WERI-Rb-1 (cell line): Measurements from ENCODE around the gene CUX1.

ENCODE experiments used
- DNase-seq: peaks from one replicate; pipeline ENCODE4 v3.0.0-alpha.2; 2020
- H3K27ac ChIP-seq: fragments of 250-450 bp; sonication (Bioruptor Pico); 2 replicates; pipeline ENCODE4 v1.5.1; 2020; ENCODE audit warnings: mild to moderate bottlenecking, moderate library complexity
- H3K27me3 ChIP-seq: fragments of 250-450 bp; sonication (Bioruptor Pico); 2 replicates; pipeline ENCODE4 v1.5.1; 2021; ENCODE audit warnings: mild to moderate bottlenecking, low read depth, moderate library complexity; ENCODE audit not compliant: insufficient read depth, severe bottlenecking
- H3K36me3 ChIP-seq: fragments of 250-450 bp; sonication (Bioruptor Pico); 2 replicates; pipeline ENCODE4 v1.5.1; 2020; ENCODE audit warnings: mild to moderate bottlenecking, moderate library complexity
- H3K4me3 ChIP-seq: 2 replicates; pipeline ENCODE4 v1.5.1; 2011; ENCODE audit warnings: low read depth, mild to moderate bottlenecking, control low read depth, low read length
- H3K9me3 ChIP-seq: fragments of 250-450 bp; sonication (Bioruptor Pico); 2 replicates; pipeline ENCODE4 v1.5.1; 2021; ENCODE audit warnings: mild to moderate bottlenecking, moderate library complexity; ENCODE audit not compliant: severe bottlenecking
- TF ChIP-seq, protein P1 (sequence below): IDR thresholded peaks from 2 replicates; pipeline ENCODE4 v1.5.1; 2011; ENCODE audit warnings: low read depth, mild to moderate bottlenecking, control low read depth, inconsistent platforms, low read length

The CUX1 gene

DNA sequence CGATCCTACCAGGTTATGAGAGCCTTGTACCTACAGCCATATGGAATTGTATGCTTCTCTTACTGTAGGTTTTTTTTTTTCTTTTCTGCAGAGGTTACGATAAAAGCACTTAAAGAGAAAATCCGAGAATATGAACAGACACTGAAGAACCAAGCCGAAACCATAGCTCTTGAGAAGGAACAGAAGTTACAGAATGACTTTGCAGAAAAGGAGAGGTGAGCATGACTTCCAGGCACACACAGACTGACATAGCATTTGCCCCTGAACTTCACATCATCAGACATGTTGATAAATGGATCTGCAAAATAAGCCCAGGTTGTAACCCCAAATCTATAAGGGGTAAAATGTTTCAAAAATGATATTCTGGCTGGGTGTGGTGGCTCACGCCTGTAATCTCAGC, 286.8 kb downstream of the CUX1 start:
- Histone ChIP-seq H3K27me3 (no peaks in the 10 kb centered on the region), H3K27ac (no peak overlapping the region), H3K36me3 (peaks cover 38% of the 10 kb centered on the region), H3K9me3 (no peaks in the 10 kb centered on the region), H3K4me3 (no peak overlapping the region)
- TF ChIP-seq, protein P1, sequence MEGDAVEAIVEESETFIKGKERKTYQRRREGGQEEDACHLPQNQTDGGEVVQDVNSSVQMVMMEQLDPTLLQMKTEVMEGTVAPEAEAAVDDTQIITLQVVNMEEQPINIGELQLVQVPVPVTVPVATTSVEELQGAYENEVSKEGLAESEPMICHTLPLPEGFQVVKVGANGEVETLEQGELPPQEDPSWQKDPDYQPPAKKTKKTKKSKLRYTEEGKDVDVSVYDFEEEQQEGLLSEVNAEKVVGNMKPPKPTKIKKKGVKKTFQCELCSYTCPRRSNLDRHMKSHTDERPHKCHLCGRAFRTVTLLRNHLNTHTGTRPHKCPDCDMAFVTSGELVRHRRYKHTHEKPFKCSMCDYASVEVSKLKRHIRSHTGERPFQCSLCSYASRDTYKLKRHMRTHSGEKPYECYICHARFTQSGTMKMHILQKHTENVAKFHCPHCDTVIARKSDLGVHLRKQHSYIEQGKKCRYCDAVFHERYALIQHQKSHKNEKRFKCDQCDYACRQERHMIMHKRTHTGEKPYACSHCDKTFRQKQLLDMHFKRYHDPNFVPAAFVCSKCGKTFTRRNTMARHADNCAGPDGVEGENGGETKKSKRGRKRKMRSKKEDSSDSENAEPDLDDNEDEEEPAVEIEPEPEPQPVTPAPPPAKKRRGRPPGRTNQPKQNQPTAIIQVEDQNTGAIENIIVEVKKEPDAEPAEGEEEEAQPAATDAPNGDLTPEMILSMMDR: no peak
- no peak for DNase-seq

DNA sequence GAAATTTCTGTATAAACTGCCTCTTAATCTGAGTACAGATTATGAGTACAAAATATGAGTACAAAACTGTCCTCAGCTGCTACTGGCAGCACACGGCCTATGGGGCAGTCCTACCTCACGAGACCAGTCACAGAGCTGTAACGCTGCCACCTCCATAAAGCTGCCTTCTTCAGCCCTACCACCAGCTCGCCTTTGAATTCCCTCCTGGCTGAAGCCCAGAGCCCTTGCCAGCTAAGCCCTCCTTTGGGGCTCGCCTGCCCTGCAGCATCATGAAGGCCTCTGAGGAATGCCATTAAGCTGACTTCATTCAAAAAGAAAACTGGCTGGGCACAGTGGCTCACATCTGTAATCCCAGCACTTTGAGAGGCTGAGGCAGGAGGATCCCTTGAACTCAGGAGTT, 289.2 kb downstream of the CUX1 start:
- Histone ChIP-seq H3K9me3 (no peaks in the 10 kb centered on the region), H3K4me3 (no peak overlapping the region), H3K27me3 (no peaks in the 10 kb centered on the region), H3K36me3 (peaks cover 44% of the 10 kb centered on the region), H3K27ac (no peak overlapping the region)
- no peak for DNase-seq
- TF ChIP-seq, protein P1: no peak

DNA sequence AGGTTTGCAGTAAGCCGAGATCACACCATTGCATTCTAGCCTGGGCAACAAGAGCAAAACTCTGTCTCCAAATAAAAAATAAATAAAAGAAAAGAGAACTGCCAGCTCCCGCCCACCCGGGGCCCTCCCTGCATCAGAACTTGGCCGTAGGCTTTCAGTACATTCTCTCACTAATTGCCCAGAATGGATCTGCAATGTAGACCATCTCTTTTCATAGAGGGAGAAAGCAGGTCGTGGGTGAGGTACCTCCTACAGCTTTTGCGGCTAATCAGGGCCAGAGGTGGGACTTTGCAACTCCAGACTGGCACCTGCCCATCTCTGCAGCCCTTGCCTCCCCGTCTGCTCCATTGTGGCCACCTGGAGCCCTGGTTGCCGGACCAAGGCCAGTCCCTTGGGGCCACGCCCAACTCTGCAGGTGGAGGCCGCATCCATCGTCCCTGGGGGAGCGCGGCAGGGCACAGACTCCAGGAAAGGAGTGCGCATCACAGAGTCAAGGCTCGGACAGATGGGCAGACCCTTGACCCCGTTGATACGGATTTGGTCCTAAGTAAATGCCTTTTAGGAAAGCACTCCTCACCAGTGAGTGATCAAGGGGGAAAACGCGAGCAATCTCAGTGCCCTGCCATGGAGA, 290.2 kb downstream of the CUX1 start:
- peaks cover 44% of the 10 kb centered on the region for H3K36me3 ChIP-seq
- no peak for DNase-seq
- no peak overlapping the region for H3K4me3 ChIP-seq
- no peak overlapping the region for H3K27ac ChIP-seq
- H3K27me3 ChIP-seq: no peaks in the 10 kb centered on the region
- TF ChIP-seq, protein P1: no peak
- H3K9me3 ChIP-seq: no peaks in the 10 kb centered on the region

DNA sequence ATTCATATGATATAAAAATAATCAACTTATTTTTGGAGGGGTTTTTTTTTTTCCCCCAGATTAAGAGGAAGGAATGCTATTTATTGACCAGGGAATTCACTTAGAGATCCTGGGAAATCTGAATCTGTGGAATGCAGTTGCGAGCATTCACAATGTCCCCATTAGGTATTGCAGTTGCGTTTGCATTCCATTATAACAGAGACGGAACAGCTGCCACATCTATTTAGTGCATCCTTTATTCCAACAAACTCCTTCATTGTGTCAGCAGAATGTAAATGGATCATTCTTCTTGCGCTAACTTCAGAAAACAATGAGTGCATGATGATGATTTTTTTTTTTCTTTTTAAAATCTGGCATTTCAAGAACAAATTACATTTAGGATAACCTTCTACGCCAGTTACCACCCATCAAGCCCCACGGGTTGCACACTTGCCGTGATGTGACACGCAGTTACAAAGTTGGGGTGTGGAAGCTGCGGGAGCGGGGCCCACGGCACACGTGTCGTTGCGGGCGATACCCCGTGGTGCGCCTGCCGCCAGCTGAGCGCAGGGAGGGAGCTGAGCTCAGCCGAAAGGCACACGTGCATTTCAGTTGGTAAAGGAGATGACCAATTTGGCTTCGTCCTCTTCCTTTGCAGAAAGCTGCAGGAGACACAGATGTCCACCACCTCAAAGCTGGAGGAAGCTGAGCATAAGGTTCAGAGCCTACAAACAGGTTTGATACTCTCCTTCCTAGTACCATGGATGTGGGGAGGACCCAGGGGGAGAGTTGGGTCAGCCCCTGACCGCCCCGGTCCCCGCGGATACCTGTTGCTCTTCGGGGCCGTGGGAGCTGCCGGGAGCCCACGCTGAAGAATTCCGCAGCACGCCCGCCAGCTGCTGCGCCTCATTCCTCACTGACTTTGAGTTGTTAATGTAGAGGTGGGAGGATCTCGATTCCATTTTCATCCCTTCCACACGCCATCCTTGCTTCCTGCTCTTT, 293.9 kb downstream of the CUX1 start:
- no peaks in the 10 kb centered on the region for H3K9me3 ChIP-seq
- H3K4me3 ChIP-seq: no peak overlapping the region
- H3K36me3 ChIP-seq: peaks cover 53% of the 10 kb centered on the region
- DNase-seq: no peak
- H3K27me3 ChIP-seq: no peaks in the 10 kb centered on the region
- no peak overlapping the region for H3K27ac ChIP-seq
- TF ChIP-seq, protein P1: no peak

DNA sequence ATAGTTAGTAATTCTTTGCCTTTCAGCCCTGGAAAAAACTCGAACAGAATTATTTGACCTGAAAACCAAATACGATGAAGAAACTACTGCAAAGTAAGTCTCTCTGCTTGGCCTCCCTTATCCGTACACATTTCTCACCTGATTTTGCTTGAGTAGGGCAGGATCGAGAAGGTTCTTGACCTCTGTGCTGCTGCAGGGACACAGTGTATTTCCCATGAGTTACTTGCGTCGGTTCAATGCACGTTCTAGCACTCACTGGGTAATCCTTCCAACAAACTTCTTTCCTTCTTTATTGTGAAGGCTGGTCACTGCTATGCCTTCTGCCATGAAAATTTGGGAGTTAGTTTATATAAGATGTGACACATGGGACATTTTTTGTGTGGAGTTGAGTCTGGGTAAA, 297.8 kb downstream of the CUX1 start:
- DNase-seq: no peak
- H3K36me3 ChIP-seq: peaks cover 47% of the 10 kb centered on the region
- no peaks in the 10 kb centered on the region for H3K27me3 ChIP-seq
- TF ChIP-seq, protein P1: no peak
- no peak overlapping the region for H3K27ac ChIP-seq
- H3K4me3 ChIP-seq: no peak overlapping the region
- H3K9me3 ChIP-seq: no peaks in the 10 kb centered on the region
